Measurements from ENCODE around the gene PMEPA1.

GRCh38 chr20:57754190-57754589, 44.4 kb upstream of the PMEPA1 start:
- TF ChIP-seq CTCF (IDR thresholded peaks at IDR 0.05) = no peak
- no peak for TF ChIP-seq POLR2A (IDR thresholded peaks at IDR 0.05)
